Fibroblast of villous mesenchyme (primary cell): ENCODE measurements around the gene ERAP2. TPM values are rescaled to one million over a fixed set of nuclear protein-coding genes. Genes with fewer than 3 reads are reported as not detected.

Source experiments
- DNase-seq: peaks from one replicate; pipeline ENCODE4 v3.0.0-alpha.2; 2010; ENCODE audit warnings: low read depth
- H3K4me3 ChIP-seq: 2 replicates; pipeline ENCODE4 v1.5.1; 2011; ENCODE audit warnings: low read depth, mild to moderate bottlenecking, low read length
- CTCF ChIP-seq: IDR thresholded peaks from 2 replicates; pipeline ENCODE4 v1.5.1; 2012; ENCODE audit warnings: low read depth, mild to moderate bottlenecking, low read length; ENCODE audit not compliant: insufficient read depth
- small RNA-seq: library from RNA; depleted of rRNA; stranded (forward); fragments of <200 nt; gene quantifications from one replicate; pipeline ENCODE3, GENCODE V24; 2012
- total RNA-seq: library from RNA; depleted of rRNA; stranded (reverse); fragments of >200 nt; gene quantifications from 2 replicates; pipeline ENCODE4 v1.2.3, GENCODE V29; 2012

The ERAP2 gene
- total RNA-seq, 1 donor = 64.8 TPM

GRCh38 chr5:96967400-96967799, 91.1 kb downstream of the ERAP2 start:
- no peak overlapping the region for H3K4me3 ChIP-seq
- no peak for TF ChIP-seq CTCF
- no peak for DNase-seq

GRCh38 chr5:96968074-96968473, 91.8 kb downstream of the ERAP2 start:
- TF ChIP-seq CTCF = no peak
- DNase-seq = peak; percentile 51

GRCh38 chr5:96968614-96969013, 92.3 kb downstream of the ERAP2 start:
- no peak overlapping the region for H3K4me3 ChIP-seq
- peak; percentile 33 for DNase-seq
- TF ChIP-seq CTCF = no peak

More at GRCh38 chr5:96968074-96968473, 91.8 kb downstream of the ERAP2 start:
- no peak overlapping the region for H3K4me3 ChIP-seq

Small RNAs within 50 kb of the gene (small RNA-seq; reads per million reads assigned to genes)
- not detected for gene RF00019

Other genes starting within 250 kb of the ERAP2 start
- gene CAST, start 214.1 kb upstream of the ERAP2 start, total RNA-seq = 160 and 200 TPM in 2 replicates
- 33.2 and 40.2 TPM in 2 replicates for gene ERAP1, start 68.6 kb upstream of the ERAP2 start, total RNA-seq
- 32.2 and 42.7 TPM in 2 replicates for gene LNPEP, start 59.6 kb downstream of the ERAP2 start, total RNA-seq